Measurements from ENCODE around the gene SLC35E4.

Gene SLC35E4

GRCh38 chr22:30649430-30650007 lies 13.9 kb downstream of the SLC35E4 start:
- H2AFZ ChIP-seq (ENCODE audit: low read depth) = no peak overlapping the region
- H3K36me3 ChIP-seq (ENCODE audit: insufficient read depth) = no peaks in the 10 kb centered on the region
- H3K4me2 ChIP-seq = no peak overlapping the region
- H3K27me3 ChIP-seq (ENCODE audit: insufficient read depth, low read depth) = no peaks in the 10 kb centered on the region
- H3K79me2 ChIP-seq (ENCODE audit: insufficient read depth, low read depth) = no peaks in the 10 kb centered on the region
- H4K20me1 ChIP-seq (ENCODE audit: insufficient read depth) = no peaks in the 10 kb centered on the region
- no peak overlapping the region for H3K9ac ChIP-seq
- H3K4me3 ChIP-seq (IDR thresholded peaks at IDR 0.05; ENCODE audit: insufficient read depth, low read depth, low read length) = no peak overlapping the region
- H3K27ac ChIP-seq = no peak overlapping the region
- no peaks in the 10 kb centered on the region for H3K4me1 ChIP-seq (ENCODE audit: low read depth, poor library complexity, severe bottlenecking)
- TF ChIP-seq, protein P1, sequence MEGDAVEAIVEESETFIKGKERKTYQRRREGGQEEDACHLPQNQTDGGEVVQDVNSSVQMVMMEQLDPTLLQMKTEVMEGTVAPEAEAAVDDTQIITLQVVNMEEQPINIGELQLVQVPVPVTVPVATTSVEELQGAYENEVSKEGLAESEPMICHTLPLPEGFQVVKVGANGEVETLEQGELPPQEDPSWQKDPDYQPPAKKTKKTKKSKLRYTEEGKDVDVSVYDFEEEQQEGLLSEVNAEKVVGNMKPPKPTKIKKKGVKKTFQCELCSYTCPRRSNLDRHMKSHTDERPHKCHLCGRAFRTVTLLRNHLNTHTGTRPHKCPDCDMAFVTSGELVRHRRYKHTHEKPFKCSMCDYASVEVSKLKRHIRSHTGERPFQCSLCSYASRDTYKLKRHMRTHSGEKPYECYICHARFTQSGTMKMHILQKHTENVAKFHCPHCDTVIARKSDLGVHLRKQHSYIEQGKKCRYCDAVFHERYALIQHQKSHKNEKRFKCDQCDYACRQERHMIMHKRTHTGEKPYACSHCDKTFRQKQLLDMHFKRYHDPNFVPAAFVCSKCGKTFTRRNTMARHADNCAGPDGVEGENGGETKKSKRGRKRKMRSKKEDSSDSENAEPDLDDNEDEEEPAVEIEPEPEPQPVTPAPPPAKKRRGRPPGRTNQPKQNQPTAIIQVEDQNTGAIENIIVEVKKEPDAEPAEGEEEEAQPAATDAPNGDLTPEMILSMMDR (conservative IDR thresholded peaks at IDR 0.05; ENCODE audit: low read depth, low read length) = no peak

- H3K27me3 ChIP-seq (ENCODE audit: insufficient read depth, low read depth) = no peaks in the 10 kb centered on the region
- no peak overlapping the region for H3K9ac ChIP-seq
- H3K4me1 ChIP-seq (ENCODE audit: low read depth, poor library complexity, severe bottlenecking) = no peaks in the 10 kb centered on the region
- TF ChIP-seq, protein P1 (conservative IDR thresholded peaks at IDR 0.05; ENCODE audit: low read depth, low read length) = no peak
- H3K4me3 ChIP-seq (IDR thresholded peaks at IDR 0.05; ENCODE audit: insufficient read depth, low read depth, low read length) = no peak overlapping the region
- no peak overlapping the region for H3K27ac ChIP-seq
- no peaks in the 10 kb centered on the region for H4K20me1 ChIP-seq (ENCODE audit: insufficient read depth)
- no peak overlapping the region for H3K4me2 ChIP-seq
- no peaks in the 10 kb centered on the region for H3K79me2 ChIP-seq (ENCODE audit: insufficient read depth, low read depth)
- no peaks in the 10 kb centered on the region for H3K36me3 ChIP-seq (ENCODE audit: insufficient read depth)
- H2AFZ ChIP-seq (ENCODE audit: low read depth) = no peak overlapping the region
Observed at GRCh38 chr22:30650508-30651116, 15.0 kb downstream of the SLC35E4 start.

GRCh38 chr22:30652852-30653251 lies 17.3 kb downstream of the SLC35E4 start:
- no peak overlapping the region for H3K9ac ChIP-seq
- H3K27ac ChIP-seq = no peak overlapping the region
- H3K36me3 ChIP-seq (ENCODE audit: insufficient read depth) = no peaks in the 10 kb centered on the region
- H3K27me3 ChIP-seq (ENCODE audit: insufficient read depth, low read depth) = no peaks in the 10 kb centered on the region
- no peaks in the 10 kb centered on the region for H3K79me2 ChIP-seq (ENCODE audit: insufficient read depth, low read depth)
- no peaks in the 10 kb centered on the region for H3K4me1 ChIP-seq (ENCODE audit: low read depth, poor library complexity, severe bottlenecking)
- no peak overlapping the region for H3K4me2 ChIP-seq
- TF ChIP-seq, protein P1 (conservative IDR thresholded peaks at IDR 0.05; ENCODE audit: low read depth, low read length) = no peak
- no peaks in the 10 kb centered on the region for H4K20me1 ChIP-seq (ENCODE audit: insufficient read depth)
- H3K4me3 ChIP-seq (IDR thresholded peaks at IDR 0.05; ENCODE audit: insufficient read depth, low read depth, low read length) = no peak overlapping the region
- H2AFZ ChIP-seq (ENCODE audit: low read depth) = no peak overlapping the region

GRCh38 chr22:30654361-30654760 lies 18.8 kb downstream of the SLC35E4 start:
- H3K9ac ChIP-seq = no peak overlapping the region
- no peaks in the 10 kb centered on the region for H3K27me3 ChIP-seq (ENCODE audit: insufficient read depth, low read depth)
- H3K4me1 ChIP-seq (ENCODE audit: low read depth, poor library complexity, severe bottlenecking) = no peaks in the 10 kb centered on the region
- H4K20me1 ChIP-seq (ENCODE audit: insufficient read depth) = no peaks in the 10 kb centered on the region
- no peaks in the 10 kb centered on the region for H3K36me3 ChIP-seq (ENCODE audit: insufficient read depth)
- no peak overlapping the region for H3K27ac ChIP-seq
- no peak overlapping the region for H3K4me3 ChIP-seq (IDR thresholded peaks at IDR 0.05; ENCODE audit: insufficient read depth, low read depth, low read length)
- TF ChIP-seq, protein P1 (conservative IDR thresholded peaks at IDR 0.05; ENCODE audit: low read depth, low read length) = no peak
- no peaks in the 10 kb centered on the region for H3K79me2 ChIP-seq (ENCODE audit: insufficient read depth, low read depth)
- H2AFZ ChIP-seq (ENCODE audit: low read depth) = no peak overlapping the region
- no peak overlapping the region for H3K4me2 ChIP-seq
